ENCODE data around the gene LPGAT1.
A peak's percentile ranks its signal among the peaks of the same experiment; 100 is the strongest.
"Not testable (repeated sequence)": the region's sequence is repeated elsewhere in the genome, so short reads cannot be mapped to it uniquely, and the experiment has no call there.

Gene LPGAT1

GRCh38 chr1:211729238-211729637, 101.3 kb downstream of the LPGAT1 start:
- FAIRE-seq (no peak), DNase-seq (ENCODE audit: insufficient read length, low spot score) (no peak)
- no peak for TF ChIP-seq POLR2A (IDR thresholded peaks at IDR 0.05; ENCODE audit: low read depth, low read length)

DNA sequence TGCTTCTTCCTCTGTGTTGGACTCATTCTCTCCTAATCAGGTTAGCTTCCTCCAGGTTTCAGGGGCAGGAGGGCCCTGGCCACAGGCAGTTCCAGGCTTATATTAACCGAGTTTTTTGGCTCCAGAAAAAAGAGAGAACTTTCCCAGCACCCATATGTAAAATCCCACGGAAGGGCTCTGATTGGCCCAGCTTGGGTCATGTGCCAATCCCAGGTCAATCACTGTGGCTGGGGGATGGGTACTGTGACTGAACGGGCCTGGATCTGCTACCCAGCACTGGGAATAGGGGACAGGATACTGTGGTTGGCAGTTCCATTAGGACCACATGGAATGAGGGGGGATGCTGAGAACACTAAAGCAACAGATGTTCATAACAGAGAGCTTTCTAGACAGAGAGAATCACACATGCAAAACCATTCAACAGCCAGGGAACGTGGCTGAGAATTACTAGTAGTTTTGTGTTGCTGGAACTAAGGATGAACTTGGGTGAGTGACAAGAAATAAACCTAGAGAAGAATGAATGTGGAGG, 104.0 kb downstream of the LPGAT1 start:
- DNase-seq (ENCODE audit: insufficient read length, low spot score) = no peak
- FAIRE-seq = no peak
- TF ChIP-seq POLR2A (IDR thresholded peaks at IDR 0.05; ENCODE audit: low read depth, low read length) = no peak

GRCh38 chr1:211724687-211725196, 105.8 kb downstream of the LPGAT1 start:
- no peak for TF ChIP-seq POLR2A (IDR thresholded peaks at IDR 0.05; ENCODE audit: low read depth, low read length)
- DNase-seq (ENCODE audit: insufficient read length, low spot score) (no peak), FAIRE-seq (no peak)

- no peak for FAIRE-seq
- DNase-seq (ENCODE audit: insufficient read length, low spot score) = no peak
- TF ChIP-seq POLR2A (IDR thresholded peaks at IDR 0.05; ENCODE audit: low read depth, low read length) = no peak
These were observed 107.3 kb downstream of the LPGAT1 start for GRCh38 chr1:211723273-211723672.

DNA sequence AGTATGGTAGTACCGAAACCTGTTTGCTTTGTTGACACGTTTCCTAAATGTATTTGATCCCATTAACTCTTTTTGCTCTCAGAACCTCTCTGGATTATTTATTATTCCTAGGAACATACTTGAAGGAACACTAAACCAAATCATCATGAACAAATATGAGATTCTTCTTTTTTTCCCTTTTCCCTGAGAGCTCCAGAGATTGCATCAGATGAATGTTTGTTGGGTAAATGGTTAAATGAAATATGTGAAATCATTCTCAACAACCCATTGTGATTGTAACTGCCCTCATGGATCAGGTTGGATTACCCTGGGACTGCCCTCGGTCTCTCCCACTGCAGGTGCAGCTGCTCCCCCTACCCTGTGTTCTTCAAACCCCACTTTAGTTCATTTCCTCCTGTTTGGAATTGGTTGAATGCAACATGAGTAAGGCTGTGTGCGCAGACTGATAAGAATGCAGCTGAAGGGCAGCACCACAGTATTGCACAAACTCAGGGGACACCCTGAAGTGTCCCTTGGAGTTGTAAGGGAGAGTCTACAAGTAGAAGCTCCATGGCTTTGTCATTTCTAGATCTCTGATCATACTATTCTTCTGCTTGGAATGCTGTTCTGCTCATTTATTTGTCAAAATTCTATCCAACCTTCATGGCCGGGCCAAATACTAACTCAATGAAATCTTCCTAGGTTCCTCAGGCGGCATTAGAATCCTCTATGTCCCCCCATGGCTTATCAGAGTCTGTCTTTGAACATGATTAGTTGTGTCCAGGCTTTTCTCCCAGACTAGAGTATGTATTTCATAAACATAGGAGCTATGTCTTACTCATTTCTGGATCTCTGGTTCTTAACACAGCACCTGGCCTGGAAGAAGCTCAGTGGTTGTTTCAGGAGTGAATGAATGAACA, 108.0 kb downstream of the LPGAT1 start:
- FAIRE-seq (no peak), DNase-seq (ENCODE audit: insufficient read length, low spot score) (no peak)
- no peak for TF ChIP-seq POLR2A (IDR thresholded peaks at IDR 0.05; ENCODE audit: low read depth, low read length)

DNA sequence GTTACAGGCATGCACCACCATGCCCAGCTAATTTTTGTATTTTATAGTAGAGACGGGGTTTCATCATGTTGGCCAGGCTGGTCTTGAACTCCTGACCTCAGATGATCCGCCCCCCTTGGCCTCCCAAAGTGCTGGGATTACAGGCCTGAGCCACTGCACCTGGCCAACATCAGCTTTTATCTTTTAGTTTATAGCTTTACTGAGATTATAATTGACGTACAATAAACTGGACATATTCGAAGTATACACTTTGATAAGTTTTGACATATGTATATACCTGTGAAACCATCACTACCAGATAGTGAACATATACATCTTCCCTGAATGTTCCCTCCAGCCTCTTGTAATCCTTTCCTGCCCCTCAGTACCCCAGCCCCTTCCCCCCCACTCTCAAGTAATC, 114.0 kb downstream of the LPGAT1 start:
- FAIRE-seq; DNase-seq (ENCODE audit: insufficient read length, low spot score): not testable (repeated sequence)

DNA sequence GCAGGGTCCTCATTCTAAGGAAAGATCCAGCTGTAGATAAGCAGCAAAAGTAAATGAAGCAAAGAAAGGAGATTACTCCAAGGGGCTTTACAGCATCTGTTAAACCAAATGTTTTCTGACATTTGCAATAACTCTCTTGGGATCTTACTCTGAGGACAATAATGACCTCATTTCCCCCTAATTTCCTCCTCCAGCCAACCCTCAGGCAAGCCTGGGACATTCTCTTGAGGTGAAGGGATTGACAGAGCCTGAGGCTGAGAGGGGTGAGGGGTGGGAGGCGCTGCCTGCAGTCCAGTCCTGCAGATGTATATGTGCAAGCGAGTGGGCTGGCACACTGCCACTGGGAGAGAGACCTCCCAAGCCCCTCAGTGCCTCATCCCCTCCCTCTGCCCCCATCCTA, 114.6 kb downstream of the LPGAT1 start:
- DNase-seq (ENCODE audit: insufficient read length, low spot score) = no peak
- FAIRE-seq = no peak
- TF ChIP-seq POLR2A (IDR thresholded peaks at IDR 0.05; ENCODE audit: low read depth, low read length) = no peak

- TF ChIP-seq POLR2A (IDR thresholded peaks at IDR 0.05; ENCODE audit: low read depth, low read length) = no peak
- DNase-seq (ENCODE audit: insufficient read length, low spot score) = no peak
- FAIRE-seq = no peak
These were observed 116.4 kb downstream of the LPGAT1 start for GRCh38 chr1:211714154-211714553.

DNA sequence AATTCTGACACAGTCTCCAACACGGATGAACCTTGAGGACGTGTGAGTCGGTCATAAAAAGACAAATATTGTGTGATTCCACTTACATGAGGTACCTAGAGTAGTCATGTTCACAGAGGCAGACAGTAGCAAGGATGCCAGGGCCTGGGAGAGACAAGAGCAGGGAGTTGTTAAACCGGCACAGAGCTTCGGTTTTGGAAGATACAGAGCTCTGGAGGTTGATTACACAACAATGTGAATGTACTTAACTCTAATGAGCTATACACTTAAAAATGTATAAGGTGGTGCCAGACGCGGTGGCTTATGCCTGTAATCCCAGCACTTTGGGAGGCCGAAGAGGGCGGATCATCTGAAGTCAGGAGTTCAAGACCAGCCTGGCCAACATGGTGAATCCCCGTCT, 117.3 kb downstream of the LPGAT1 start:
- DNase-seq (ENCODE audit: insufficient read length, low spot score) = no peak
- no peak for FAIRE-seq
- TF ChIP-seq POLR2A (IDR thresholded peaks at IDR 0.05; ENCODE audit: low read depth, low read length) = no peak

DNA sequence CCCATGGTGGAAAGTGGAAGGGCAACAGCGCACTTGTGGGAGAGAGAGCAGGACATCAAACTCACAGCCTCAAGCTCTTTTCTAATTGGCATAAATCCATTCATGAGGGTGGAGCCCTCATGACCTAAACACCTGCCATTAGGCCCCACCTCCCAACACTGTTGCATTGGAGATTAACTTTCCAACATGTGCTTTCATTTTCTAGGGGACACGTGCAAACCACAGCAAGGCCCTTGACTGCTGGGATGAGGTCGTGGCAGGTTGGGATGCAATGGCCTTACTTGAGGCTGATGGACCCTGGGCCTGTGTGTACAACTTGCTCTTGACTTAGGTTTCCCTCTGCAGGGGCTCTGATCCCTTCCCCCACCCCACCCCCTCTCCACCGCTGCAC, 119.3 kb downstream of the LPGAT1 start:
- DNase-seq (ENCODE audit: insufficient read length, low spot score) = no peak
- FAIRE-seq = no peak
- no peak for TF ChIP-seq POLR2A (IDR thresholded peaks at IDR 0.05; ENCODE audit: low read depth, low read length)

DNA sequence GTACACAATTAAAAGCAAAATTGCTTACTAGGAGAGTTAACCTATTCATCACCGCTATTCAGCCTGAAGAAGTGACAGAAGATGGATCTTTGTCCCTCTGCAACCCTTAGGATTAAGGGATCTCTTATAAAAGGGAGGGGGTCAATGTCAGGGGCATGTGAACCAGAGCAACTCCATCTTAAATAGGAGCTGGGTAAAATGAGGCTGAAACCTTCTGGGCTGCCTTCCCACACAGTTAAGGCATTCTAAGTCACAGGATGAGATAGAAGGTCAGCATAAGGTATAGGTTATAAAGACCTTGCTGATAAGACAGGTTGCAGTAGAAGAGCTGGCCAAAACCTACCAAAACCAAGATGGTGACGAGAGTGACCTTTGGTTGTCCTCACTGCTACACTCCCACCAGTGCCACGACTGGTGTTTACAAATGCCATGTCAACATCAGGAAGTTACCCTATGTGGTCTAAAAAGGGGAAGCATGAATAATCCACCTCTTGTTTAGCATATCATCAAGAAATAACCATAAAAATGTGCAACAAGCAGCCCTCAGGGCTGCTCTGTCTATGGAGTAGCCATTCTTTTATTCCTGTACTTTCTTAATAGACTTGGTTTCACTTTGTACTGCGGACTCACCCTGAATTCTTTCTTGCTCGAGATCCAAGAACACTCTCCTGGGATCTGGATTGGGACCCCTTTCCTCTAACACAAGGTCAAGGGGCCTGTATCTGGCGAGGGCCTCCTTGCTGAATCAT, 119.8 kb downstream of the LPGAT1 start:
- DNase-seq (ENCODE audit: insufficient read length, low spot score) = no peak
- no peak for TF ChIP-seq POLR2A (IDR thresholded peaks at IDR 0.05; ENCODE audit: low read depth, low read length)
- no peak for FAIRE-seq

GRCh38 chr1:211708926-211709325, 121.6 kb downstream of the LPGAT1 start:
- no peak for FAIRE-seq
- no peak for DNase-seq (ENCODE audit: insufficient read length, low spot score)
- TF ChIP-seq POLR2A (IDR thresholded peaks at IDR 0.05; ENCODE audit: low read depth, low read length) = no peak

DNA sequence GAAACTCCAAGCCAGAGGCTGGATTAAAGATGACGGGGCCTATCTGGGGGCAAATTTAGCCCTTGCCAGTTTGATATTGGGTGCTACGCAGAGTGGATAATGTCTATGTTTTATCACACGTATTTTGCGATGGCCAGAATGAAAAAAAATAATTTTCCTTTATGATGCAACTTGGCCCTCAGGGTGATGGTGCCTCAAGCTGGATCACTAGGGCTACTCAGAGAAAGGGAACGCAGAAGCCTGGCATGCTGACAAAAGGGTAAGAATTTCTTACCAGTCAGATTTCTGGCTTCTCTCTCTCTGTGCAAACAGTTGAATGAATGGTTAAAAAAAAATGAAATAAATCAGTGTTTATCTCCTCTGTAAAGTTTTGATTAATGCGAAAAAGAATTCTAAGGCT, 122.6 kb downstream of the LPGAT1 start:
- DNase-seq (ENCODE audit: insufficient read length, low spot score) (no peak), FAIRE-seq (no peak)

DNA sequence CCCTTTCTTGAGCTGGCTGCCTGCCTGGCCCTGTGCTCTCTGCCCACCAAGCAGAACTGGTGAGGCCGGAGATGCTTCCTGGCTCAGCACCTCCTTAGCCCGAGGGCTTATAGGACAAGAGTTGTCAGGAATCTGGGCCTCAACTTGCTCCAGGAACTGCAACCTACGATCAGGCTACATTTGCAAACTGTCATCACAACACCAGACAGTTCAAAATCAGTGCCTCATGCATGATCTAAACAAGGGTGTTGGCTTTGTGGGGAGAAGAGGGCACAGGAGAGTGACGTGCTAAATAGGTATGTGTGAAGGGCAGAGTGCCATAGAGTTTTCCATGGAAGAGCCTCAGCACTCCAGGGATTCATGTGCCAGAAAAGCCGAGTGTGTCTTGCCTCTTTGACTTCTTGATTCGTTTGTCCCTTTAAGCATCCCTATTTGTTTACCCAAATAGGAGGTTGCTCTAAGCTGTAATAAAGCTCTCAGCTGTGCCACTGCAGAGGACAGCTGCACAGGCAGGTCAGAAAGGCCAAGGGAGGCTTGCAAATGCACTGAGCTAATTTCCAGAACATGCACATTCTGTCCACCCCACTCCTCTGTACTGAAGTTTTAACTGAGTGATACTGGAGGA, 125.0 kb downstream of the LPGAT1 start:
- DNase-seq (ENCODE audit: insufficient read length, low spot score) (peak; percentile 25), FAIRE-seq (no peak)
- no peak for TF ChIP-seq POLR2A (IDR thresholded peaks at IDR 0.05; ENCODE audit: low read depth, low read length)

More for the DNA sequence above, 122.6 kb downstream of the LPGAT1 start:
- TF ChIP-seq POLR2A (IDR thresholded peaks at IDR 0.05; ENCODE audit: low read depth, low read length) = no peak
